PC-3 (cell line): ENCODE results near the gene WDR91. TPM values are rescaled to one million over a fixed set of nuclear protein-coding genes. Genes with fewer than 3 reads are reported as not detected.

Experiments used
- ATAC-seq: fragments of 200-7000 bp; cut with Tn5 transposase; 2 replicates; pipeline ENCODE4 v1.9.1; 2020; ENCODE audit warnings: mild to moderate bottlenecking, moderate library complexity
- BruUV-seq: library from RNA; stranded (reverse); fragments of 400-500 nt; replicated peaks from 2 replicates; lab custom pipeline; 2021; lab: Mats Ljungman, UMichigan
- CTCF ChIA-PET: fragments of 300-600 bp; sonication (Branson Sonifier 250); formaldehyde crosslinking; loops from one replicate; lab custom pipeline; 2022; ENCODE audit warnings: antibody characterized with exemption; lab: Charles Lee
- POLR2A ChIA-PET: fragments of 300-600 bp; sonication (Branson Sonifier 250); formaldehyde crosslinking; loops from one replicate; lab custom pipeline; 2022; ENCODE audit warnings: antibody characterized with exemption; ENCODE audit not compliant: unreplicated experiment; lab: Charles Lee
- DNase-seq: peaks from one replicate; pipeline ENCODE4 v3.0.0-alpha.2; 2015
- H2AFZ ChIP-seq: fragments of 300-600 bp; sonication (generic); 2 replicates; pipeline ENCODE4 v1.6.0; 2016; ENCODE audit warnings: antibody characterized with exemption, low read length
- H3F3A ChIP-seq: fragments of 300-600 bp; sonication (generic); one replicate; pipeline ENCODE4 v1.6.0; 2017; ENCODE audit warnings: antibody characterized with exemption, low read length, control low read depth, mild to moderate bottlenecking; ENCODE audit not compliant: unreplicated experiment
- H3K27ac ChIP-seq: fragments of 300-600 bp; sonication (generic); 2 replicates; pipeline ENCODE4 v1.5.1; 2016; ENCODE audit warnings: mild to moderate bottlenecking, low read length
- H3K27me3 ChIP-seq: fragments of 300-600 bp; sonication (generic); 2 replicates; pipeline ENCODE4 v1.6.1; 2016; ENCODE audit warnings: low read length, mixed read lengths
- H3K36me3 ChIP-seq: fragments of 300-600 bp; sonication (generic); 2 replicates; pipeline ENCODE4 v1.6.1; 2016; ENCODE audit warnings: low read depth, mixed run types, low read length, mixed read lengths
- H3K4me1 ChIP-seq: fragments of 300-600 bp; sonication (generic); 2 replicates; pipeline ENCODE4 v1.5.1; 2016; ENCODE audit warnings: low read length; ENCODE audit not compliant: insufficient read depth
- H3K4me2 ChIP-seq: fragments of 300-600 bp; sonication (generic); 2 replicates; pipeline ENCODE4 v1.6.0; 2016; ENCODE audit warnings: low read length
- H3K4me3 ChIP-seq: fragments of 300-600 bp; sonication (generic); 2 replicates; pipeline ENCODE4 v1.5.1; 2016; ENCODE audit warnings: mild to moderate bottlenecking, low read length, mixed read lengths
- H3K79me2 ChIP-seq: fragments of 300-600 bp; sonication (generic); 2 replicates; pipeline ENCODE4 v1.6.1; 2017; ENCODE audit warnings: low read length, mixed read lengths
- H3K9ac ChIP-seq: fragments of 300-600 bp; sonication (generic); 2 replicates; pipeline ENCODE4 v1.6.0; 2016; ENCODE audit warnings: mild to moderate bottlenecking, low read length
- H3K9me2 ChIP-seq: fragments of 300-600 bp; sonication (generic); replicated peaks from 2 replicates; pipeline ENCODE4 v1.6.1; 2016; ENCODE audit warnings: mixed run types, low read length, mixed read lengths
- H3K9me3 ChIP-seq: fragments of 300-600 bp; sonication (generic); 2 replicates; pipeline ENCODE4 v1.6.1; 2016; ENCODE audit warnings: low read length, mixed read lengths
- H4K20me1 ChIP-seq: fragments of 300-600 bp; sonication (generic); 2 replicates; pipeline ENCODE4 v1.6.1; 2016; ENCODE audit warnings: low read length, mixed read lengths
- EZH2 ChIP-seq: fragments of 300-600 bp; sonication (generic); IDR thresholded peaks from one replicate; pipeline ENCODE4 v1.6.1; 2017; ENCODE audit warnings: antibody characterized with exemption, mild to moderate bottlenecking, low read length; ENCODE audit not compliant: unreplicated experiment
- EZH2phosphoT487 ChIP-seq: fragments of 300-600 bp; sonication (generic); IDR thresholded peaks from 2 replicates; pipeline ENCODE4 v1.6.1; 2018; ENCODE audit warnings: mild to moderate bottlenecking, antibody characterized with exemption, low read length, borderline replicate concordance
- intact Hi-C: fragments of 100-400 bp; cut with micrococcal nuclease; formaldehyde crosslinking; loops from 2 replicates; pipeline ENCODE4 v1.9.0; 2023
- total RNA-seq: library from RNA; depleted of rRNA; stranded (reverse); fragments of >200 nt; gene quantifications from 2 replicates; pipeline ENCODE4 v1.2.3, GENCODE V29; 2014
- TF ChIP-seq, protein P1 (sequence below): fragments of 300-600 bp; sonication (generic); conservative IDR thresholded peaks from 2 replicates; pipeline ENCODE4 v1.5.1; 2017; ENCODE audit warnings: antibody characterized with exemption, low read depth, mild to moderate bottlenecking, low read length

WDR91 gene
- total RNA-seq, 1 experiment from 2014 or later, result 12.3 TPM

DNA sequence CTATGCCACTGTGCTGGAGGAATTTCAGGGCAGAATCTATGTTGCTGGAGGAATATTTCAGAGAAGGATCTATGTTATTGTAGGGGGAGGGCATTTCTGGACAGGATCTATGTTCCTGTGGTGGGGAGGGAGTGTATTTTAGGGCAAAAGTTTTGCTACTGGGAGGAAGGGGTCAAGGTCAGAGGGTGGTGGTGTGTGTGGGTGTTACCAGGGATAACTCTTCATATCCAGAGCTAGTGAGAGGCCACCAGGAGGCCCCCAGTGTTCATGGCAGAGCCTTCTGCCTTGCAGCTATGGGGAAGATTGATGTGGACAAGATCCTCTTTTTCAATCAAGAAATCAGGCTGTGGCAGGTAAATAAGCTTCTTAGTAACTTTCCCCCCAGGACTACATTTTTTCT is 20.4 kb upstream of the WDR91 start:
- no peaks in the 10 kb centered on the region for H3F3A ChIP-seq
- H2AFZ ChIP-seq, result no peak overlapping the region
- intact Hi-C loops, result no loop called here
- no peak overlapping the region for H3K9ac ChIP-seq
- CTCF ChIA-PET, result no interaction called here
- H4K20me1 ChIP-seq, result no peaks in the 10 kb centered on the region
- H3K4me3 ChIP-seq, result no peak overlapping the region
- no TSS peak for BruUV-seq
- H3K9me3 ChIP-seq, result no peaks in the 10 kb centered on the region
- no peak overlapping the region for H3K4me2 ChIP-seq
- H3K4me1 ChIP-seq, result no peaks in the 10 kb centered on the region
- no peak for TF ChIP-seq EZH2
- TF ChIP-seq EZH2phosphoT487, result no peak
- TF ChIP-seq, protein P1, sequence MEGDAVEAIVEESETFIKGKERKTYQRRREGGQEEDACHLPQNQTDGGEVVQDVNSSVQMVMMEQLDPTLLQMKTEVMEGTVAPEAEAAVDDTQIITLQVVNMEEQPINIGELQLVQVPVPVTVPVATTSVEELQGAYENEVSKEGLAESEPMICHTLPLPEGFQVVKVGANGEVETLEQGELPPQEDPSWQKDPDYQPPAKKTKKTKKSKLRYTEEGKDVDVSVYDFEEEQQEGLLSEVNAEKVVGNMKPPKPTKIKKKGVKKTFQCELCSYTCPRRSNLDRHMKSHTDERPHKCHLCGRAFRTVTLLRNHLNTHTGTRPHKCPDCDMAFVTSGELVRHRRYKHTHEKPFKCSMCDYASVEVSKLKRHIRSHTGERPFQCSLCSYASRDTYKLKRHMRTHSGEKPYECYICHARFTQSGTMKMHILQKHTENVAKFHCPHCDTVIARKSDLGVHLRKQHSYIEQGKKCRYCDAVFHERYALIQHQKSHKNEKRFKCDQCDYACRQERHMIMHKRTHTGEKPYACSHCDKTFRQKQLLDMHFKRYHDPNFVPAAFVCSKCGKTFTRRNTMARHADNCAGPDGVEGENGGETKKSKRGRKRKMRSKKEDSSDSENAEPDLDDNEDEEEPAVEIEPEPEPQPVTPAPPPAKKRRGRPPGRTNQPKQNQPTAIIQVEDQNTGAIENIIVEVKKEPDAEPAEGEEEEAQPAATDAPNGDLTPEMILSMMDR, result no peak
- H3K79me2 ChIP-seq, result no peaks in the 10 kb centered on the region
- DNase-seq (no peak), ATAC-seq (no peak)
- H3K36me3 ChIP-seq, result no peaks in the 10 kb centered on the region
- no peak overlapping the region for H3K27ac ChIP-seq
- no peaks in the 10 kb centered on the region for H3K27me3 ChIP-seq
- POLR2A ChIA-PET, result no interaction called here
- H3K9me2 ChIP-seq, result no peaks in the 10 kb centered on the region

DNA sequence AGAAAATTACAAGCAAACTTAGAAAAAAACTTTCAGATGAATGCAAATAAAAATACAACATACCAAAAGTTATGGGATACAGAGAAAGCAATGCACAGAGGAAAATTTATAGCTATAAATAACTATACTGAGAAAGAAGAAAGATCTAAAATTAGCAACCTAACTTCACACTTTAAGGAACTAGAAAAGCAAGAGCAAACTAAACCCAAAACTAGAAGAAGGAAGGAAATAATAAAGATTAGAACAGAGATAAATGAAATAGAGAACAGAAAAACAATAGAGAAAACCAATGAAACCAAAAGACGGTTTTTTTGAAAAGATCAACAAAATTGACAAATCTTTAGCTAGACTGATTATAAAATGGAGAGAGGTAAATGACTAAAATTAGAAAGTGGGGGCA is 12.7 kb upstream of the WDR91 start:
- H3K9ac ChIP-seq, result no peak overlapping the region
- intact Hi-C loops, result no loop called here

More for the DNA sequence above, 12.7 kb upstream of the WDR91 start:
- no peak overlapping the region for H2AFZ ChIP-seq
- no peak overlapping the region for H3K4me2 ChIP-seq
- H3K9me3 ChIP-seq, result no peaks in the 10 kb centered on the region
- ATAC-seq (no peak), DNase-seq (no peak)
- H3K9me2 ChIP-seq, result no peaks in the 10 kb centered on the region
- H3K4me3 ChIP-seq, result no peak overlapping the region
- no TSS peak for BruUV-seq
- no peaks in the 10 kb centered on the region for H3F3A ChIP-seq
- H3K79me2 ChIP-seq, result no peaks in the 10 kb centered on the region
- no peaks in the 10 kb centered on the region; the same call in 1 of the 2 replicates for H3K27me3 ChIP-seq
- H3K27ac ChIP-seq, result no peak overlapping the region
- TF ChIP-seq, protein P1, result no peak
- TF ChIP-seq EZH2, result no peak
- no peak for TF ChIP-seq EZH2phosphoT487
- no peaks in the 10 kb centered on the region for H3K36me3 ChIP-seq
- no peaks in the 10 kb centered on the region for H3K4me1 ChIP-seq
- H4K20me1 ChIP-seq, result no peaks in the 10 kb centered on the region
- ChIA-PET POLR2A (interaction anchor here (0.6 kb wide), 1 partner anchor 10 kb away, joined by 5 read pairs; no protein-coding TSS in a partner anchor), CTCF (no interaction called here)
